Effector memory CD4-positive, alpha-beta T cell (primary cell): ENCODE measurements around the gene MYO16.

Experiments used
- DNase-seq, 3 donors: peaks; one replicate each; pipeline ENCODE4 v3.0.0-alpha.2; 2020
- H3K27ac ChIP-seq: 2 replicates; pipeline ENCODE4 v1.7.0; 2013; ENCODE audit warnings: mild to moderate bottlenecking, low read length, moderate library complexity; ENCODE audit not compliant: insufficient read depth, poor library complexity, severe bottlenecking
- H3K27me3 ChIP-seq: replicated peaks from 2 replicates; pipeline ENCODE4 v1.7.0; 2013; ENCODE audit warnings: mild to moderate bottlenecking, low read length; ENCODE audit not compliant: insufficient read depth, control insufficient read depth, poor library complexity, severe bottlenecking
- H3K36me3 ChIP-seq: 2 replicates; pipeline ENCODE4 v1.7.0; 2013; ENCODE audit warnings: mild to moderate bottlenecking, low read length, moderate library complexity; ENCODE audit not compliant: control insufficient read depth, insufficient read depth
- H3K4me1 ChIP-seq: 2 replicates; pipeline ENCODE4 v1.7.0; 2013; ENCODE audit warnings: low read length, mild to moderate bottlenecking; ENCODE audit not compliant: control insufficient read depth, insufficient read depth, poor library complexity, severe bottlenecking
- H3K4me3 ChIP-seq: 2 replicates; pipeline ENCODE4 v1.7.0; 2013; ENCODE audit warnings: low read length, low read depth, mild to moderate bottlenecking; ENCODE audit not compliant: insufficient read depth, poor library complexity, severe bottlenecking
- H3K9me3 ChIP-seq: 2 replicates; pipeline ENCODE4 v1.7.0; 2013; ENCODE audit warnings: mild to moderate bottlenecking, low read length, moderate library complexity; ENCODE audit not compliant: control insufficient read depth

Gene MYO16

GRCh38 chr13:109111141-109111540, 481.7 kb downstream of the MYO16 start:
- DNase-seq: no peak
- no peaks in the 10 kb centered on the region for H3K4me1 ChIP-seq
- H3K9me3 ChIP-seq: no peaks in the 10 kb centered on the region
- H3K4me3 ChIP-seq: no peak overlapping the region
- H3K36me3 ChIP-seq: no peaks in the 10 kb centered on the region
- no peaks in the 10 kb centered on the region for H3K27me3 ChIP-seq
- no peak overlapping the region for H3K27ac ChIP-seq

DNA sequence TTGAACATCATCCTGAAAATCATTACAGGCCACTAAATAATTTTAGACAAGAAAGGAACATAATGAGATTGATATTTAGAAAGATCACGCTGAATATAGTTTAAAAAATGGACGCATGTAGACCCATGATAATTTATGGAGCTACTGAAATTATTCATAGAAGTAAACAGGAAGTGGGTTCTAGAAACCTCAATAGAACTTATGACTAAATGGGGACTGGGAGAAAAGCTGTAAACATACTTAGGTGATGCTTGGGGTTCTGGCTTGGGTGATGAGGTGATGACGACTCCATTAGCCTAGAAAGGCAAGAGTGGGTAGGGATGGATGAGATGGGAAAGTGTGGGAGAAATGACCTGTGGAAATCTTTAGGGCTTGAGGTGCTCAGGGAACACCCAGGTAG, 484.0 kb downstream of the MYO16 start:
- no peaks in the 10 kb centered on the region for H3K36me3 ChIP-seq
- H3K27ac ChIP-seq: no peak overlapping the region
- H3K4me1 ChIP-seq: no peaks in the 10 kb centered on the region
- no peak overlapping the region for H3K4me3 ChIP-seq
- no peaks in the 10 kb centered on the region for H3K9me3 ChIP-seq
- DNase-seq: no peak
- no peaks in the 10 kb centered on the region for H3K27me3 ChIP-seq

- no peaks in the 10 kb centered on the region for H3K4me1 ChIP-seq
- no peak overlapping the region for H3K4me3 ChIP-seq
- no peaks in the 10 kb centered on the region for H3K27me3 ChIP-seq
- no peaks in the 10 kb centered on the region for H3K36me3 ChIP-seq
- H3K9me3 ChIP-seq: no peaks in the 10 kb centered on the region
- DNase-seq: no peak
- no peak overlapping the region for H3K27ac ChIP-seq
These were observed 484.8 kb downstream of the MYO16 start for GRCh38 chr13:109114162-109114561.

DNA sequence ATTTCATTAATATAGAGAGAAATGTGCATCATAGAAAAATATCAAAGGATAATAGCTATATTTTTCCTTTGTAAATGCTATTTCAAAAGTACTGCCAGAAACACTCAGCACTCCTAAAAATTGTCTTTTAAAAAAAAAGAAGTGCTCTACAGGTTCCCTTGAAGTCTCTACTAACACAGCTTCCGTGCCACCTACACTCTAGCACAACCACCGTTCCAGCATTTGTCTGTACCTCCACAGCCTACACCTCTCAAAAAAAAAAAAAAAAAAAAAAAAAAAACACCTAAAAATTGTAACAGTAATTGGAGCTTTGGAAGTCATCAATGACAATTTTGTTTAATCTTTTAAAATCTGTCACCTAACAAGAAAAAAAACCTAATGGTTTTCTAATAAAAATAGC, 485.6 kb downstream of the MYO16 start:
- no peak overlapping the region for H3K27ac ChIP-seq
- no peak overlapping the region for H3K4me3 ChIP-seq
- no peaks in the 10 kb centered on the region for H3K27me3 ChIP-seq
- no peak for DNase-seq
- no peaks in the 10 kb centered on the region for H3K4me1 ChIP-seq
- no peaks in the 10 kb centered on the region for H3K36me3 ChIP-seq
- no peaks in the 10 kb centered on the region for H3K9me3 ChIP-seq

DNA sequence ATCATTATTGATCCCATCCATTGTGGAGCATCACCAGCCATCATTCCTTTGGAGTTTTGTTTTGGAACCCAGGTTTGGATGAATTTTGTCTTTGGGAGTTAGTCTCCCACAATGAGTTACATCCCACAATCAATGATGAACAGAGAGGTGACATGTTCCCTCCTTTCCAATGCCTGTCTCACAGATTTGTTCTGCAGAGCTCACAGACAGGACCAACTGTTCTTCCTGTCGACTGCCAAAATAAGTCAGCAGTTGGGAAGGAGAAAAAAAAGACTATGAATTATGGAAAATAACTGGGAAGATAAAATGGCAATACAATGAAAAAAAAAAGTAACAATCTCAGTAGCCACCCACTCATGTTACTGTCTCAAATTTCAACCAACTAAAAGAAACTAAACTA, 489.1 kb downstream of the MYO16 start:
- Histone ChIP-seq H3K27me3 (no peaks in the 10 kb centered on the region), H3K27ac (no peak overlapping the region), H3K4me3 (no peak overlapping the region), H3K9me3 (no peaks in the 10 kb centered on the region), H3K4me1 (no peaks in the 10 kb centered on the region), H3K36me3 (no peaks in the 10 kb centered on the region)
- no peak for DNase-seq

DNA sequence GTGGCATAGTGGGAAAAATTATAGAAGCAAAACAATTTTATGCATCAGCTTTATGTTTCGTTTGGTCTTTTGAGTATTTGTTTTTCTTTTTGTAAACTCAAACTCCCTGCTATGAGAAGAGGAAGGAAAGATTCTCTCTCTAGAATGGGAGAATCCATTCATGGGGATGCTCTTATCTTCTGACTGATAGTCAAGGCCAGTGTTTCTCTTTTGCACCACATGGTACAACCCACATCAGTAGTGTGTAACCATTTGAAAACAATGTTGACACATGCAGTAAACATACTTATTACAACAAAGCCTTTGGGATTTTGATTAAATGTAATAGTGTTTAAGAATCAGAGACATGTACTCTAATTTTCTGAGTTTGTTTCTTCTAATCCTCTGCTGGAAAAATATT, 490.5 kb downstream of the MYO16 start:
- no peak for DNase-seq
- Histone ChIP-seq H3K27me3 (no peaks in the 10 kb centered on the region), H3K27ac (no peak overlapping the region)

DNA sequence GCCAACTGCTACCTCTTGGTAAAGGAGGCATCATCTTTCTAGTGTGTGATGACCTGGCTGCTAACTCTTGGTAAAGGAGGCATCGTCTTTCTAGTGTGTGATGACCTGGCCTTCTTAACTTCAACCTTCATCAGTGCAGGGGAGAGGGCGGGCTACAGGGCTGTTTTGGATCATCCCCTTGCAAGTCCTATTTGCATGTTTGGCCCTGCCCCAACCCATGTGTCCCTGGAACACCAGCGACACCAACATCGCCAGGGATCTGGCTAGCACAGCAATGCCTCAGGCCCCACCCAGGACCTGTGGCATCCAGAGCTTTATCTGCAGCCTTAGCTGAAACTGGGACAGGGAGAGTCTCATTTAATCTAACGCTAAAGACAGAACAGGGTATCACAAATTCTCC, 492.4 kb downstream of the MYO16 start:
- H3K36me3 ChIP-seq: no peaks in the 10 kb centered on the region
- no peak for DNase-seq
- no peaks in the 10 kb centered on the region for H3K9me3 ChIP-seq
- H3K27ac ChIP-seq: no peak overlapping the region
- no peaks in the 10 kb centered on the region for H3K4me1 ChIP-seq
- no peaks in the 10 kb centered on the region for H3K27me3 ChIP-seq
- no peak overlapping the region for H3K4me3 ChIP-seq

More for the DNA sequence above, 490.5 kb downstream of the MYO16 start:
- Histone ChIP-seq H3K4me1 (no peaks in the 10 kb centered on the region), H3K36me3 (no peaks in the 10 kb centered on the region), H3K9me3 (no peaks in the 10 kb centered on the region), H3K4me3 (no peak overlapping the region)

- H3K36me3 ChIP-seq: no peaks in the 10 kb centered on the region
- H3K4me1 ChIP-seq: no peaks in the 10 kb centered on the region
- no peak for DNase-seq
- no peaks in the 10 kb centered on the region for H3K27me3 ChIP-seq
- H3K9me3 ChIP-seq: no peaks in the 10 kb centered on the region
- H3K27ac ChIP-seq: no peak overlapping the region
- no peak overlapping the region for H3K4me3 ChIP-seq
These were observed 494.6 kb downstream of the MYO16 start for GRCh38 chr13:109123971-109124370.

- H3K27ac ChIP-seq: no peak overlapping the region
- no peak for DNase-seq
- H3K36me3 ChIP-seq: no peaks in the 10 kb centered on the region
- no peaks in the 10 kb centered on the region for H3K27me3 ChIP-seq
- H3K9me3 ChIP-seq: no peaks in the 10 kb centered on the region
- no peaks in the 10 kb centered on the region for H3K4me1 ChIP-seq
- H3K4me3 ChIP-seq: no peak overlapping the region
These were observed 496.8 kb downstream of the MYO16 start for GRCh38 chr13:109126178-109126577.

DNA sequence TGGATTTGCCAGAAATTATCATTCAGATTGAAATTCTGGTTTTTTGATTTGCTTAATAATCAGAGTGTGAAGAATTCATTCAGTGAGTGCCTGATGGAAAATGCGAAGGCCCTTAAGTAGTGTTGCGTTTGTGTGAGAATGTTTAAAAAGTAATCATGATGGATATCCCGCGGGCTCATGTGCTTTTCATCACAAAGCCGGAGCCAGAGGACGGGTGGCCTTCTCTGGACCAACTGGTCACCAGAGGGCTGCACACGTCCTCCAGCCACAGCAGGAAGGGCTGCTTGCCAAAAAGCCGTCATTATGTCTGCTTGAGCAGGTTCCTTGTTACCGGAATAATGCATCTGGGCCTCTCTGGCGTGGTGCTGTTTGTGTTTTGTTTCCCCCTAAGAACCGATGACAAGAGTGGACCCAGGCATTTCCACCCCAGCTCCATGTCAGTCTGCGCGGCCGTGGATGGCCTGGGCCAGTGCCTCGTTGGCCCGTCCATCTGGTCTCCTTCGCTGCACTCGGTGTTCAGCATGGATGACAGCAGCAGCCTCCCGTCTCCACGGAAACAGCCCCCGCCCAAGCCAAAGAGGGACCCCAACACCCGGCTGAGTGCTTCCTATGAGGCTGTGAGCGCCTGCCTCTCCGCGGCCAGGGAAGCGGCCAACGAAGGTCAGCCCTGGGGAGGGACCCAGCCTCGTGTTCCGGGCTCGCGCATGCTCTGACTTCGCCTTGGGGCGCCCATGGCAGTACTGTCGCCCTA, 497.7 kb downstream of the MYO16 start:
- H3K36me3 ChIP-seq: no peaks in the 10 kb centered on the region
- H3K4me1 ChIP-seq: no peaks in the 10 kb centered on the region
- no peak for DNase-seq
- no peak overlapping the region for H3K27ac ChIP-seq
- no peaks in the 10 kb centered on the region for H3K27me3 ChIP-seq
- no peaks in the 10 kb centered on the region for H3K9me3 ChIP-seq
- H3K4me3 ChIP-seq: no peak overlapping the region
